Hippocampal formation (tissue), 2 donors: ENCODE data around the gene P2RX3.
"Not testable (repeated sequence)": the region's sequence is repeated elsewhere in the genome, so short reads cannot be mapped to it uniquely, and the experiment has no call there.

ENCODE experiments used
- DNase-seq, 2 donors: peaks; one replicate each; lab custom pipeline; 2025; lab: John Stamatoyannopoulos, UW

The P2RX3 gene

DNA sequence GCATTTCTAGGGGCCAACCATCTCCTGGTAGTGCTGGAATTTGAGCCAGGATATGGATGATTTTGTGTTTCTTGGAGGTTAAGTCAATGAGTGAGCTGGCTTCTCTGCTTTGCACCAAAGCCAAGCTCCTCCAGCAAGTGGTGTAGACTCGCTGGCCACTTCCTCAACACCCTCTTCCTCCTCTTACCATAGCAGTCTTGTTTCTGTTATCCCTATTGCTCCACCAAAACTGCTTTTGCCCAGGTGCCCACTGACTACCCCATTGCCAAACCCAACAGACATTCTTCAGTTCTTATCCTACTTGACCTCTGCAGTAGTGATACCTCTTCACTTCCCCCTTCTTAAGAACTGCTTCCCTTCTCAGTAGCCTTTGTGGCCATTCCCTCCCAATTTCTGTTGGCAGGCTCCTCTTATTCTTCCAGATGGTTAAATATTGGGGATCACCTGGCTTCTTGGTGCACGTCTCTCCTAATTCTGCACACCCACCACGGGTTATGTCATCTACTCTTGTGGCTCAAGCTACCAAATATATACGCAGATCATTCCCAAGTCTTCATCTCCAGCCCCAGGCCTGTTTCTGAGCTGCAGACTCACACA lies 59.3 kb downstream of the P2RX3 start:
- no peak for DNase-seq

GRCh38 chr11:57399221-57399620 lies 61.1 kb downstream of the P2RX3 start:
- DNase-seq: no peak

DNA sequence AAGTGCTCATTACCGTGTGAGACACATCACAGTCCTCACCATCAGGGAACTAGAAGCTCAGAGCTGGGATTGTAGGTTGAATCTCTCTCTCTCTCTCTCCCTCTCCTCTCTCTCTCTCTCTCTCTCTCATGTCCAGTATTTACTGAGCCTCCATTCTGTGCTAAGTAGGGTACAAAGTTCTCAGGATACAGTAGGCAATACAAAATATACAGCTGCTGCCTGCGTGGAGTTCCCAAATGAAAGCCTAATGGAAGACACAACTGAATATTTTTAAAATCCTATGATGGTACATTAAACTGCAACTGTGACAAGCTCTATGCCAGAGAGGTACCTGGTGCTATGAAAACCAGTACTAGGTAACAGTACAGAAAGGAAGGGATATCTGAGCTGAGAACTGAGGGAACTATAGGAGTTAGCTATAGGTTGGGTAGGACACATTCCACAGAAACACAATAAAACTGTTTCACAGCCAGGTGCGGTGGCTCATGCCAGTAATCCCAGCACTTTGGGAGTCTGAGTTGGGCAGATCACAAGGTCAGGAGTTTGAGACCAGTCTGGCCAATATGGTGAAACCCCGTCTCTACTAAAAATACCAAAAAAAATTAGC lies 61.9 kb downstream of the P2RX3 start:
- DNase-seq: no peak

GRCh38 chr11:57402188-57403002 lies 64.2 kb downstream of the P2RX3 start:
- no peak for DNase-seq

- DNase-seq: not testable (repeated sequence)
Measured at GRCh38 chr11:57403003-57403801, 65.0 kb downstream of the P2RX3 start.

GRCh38 chr11:57403802-57404147 lies 65.6 kb downstream of the P2RX3 start:
- DNase-seq: no peak

DNA sequence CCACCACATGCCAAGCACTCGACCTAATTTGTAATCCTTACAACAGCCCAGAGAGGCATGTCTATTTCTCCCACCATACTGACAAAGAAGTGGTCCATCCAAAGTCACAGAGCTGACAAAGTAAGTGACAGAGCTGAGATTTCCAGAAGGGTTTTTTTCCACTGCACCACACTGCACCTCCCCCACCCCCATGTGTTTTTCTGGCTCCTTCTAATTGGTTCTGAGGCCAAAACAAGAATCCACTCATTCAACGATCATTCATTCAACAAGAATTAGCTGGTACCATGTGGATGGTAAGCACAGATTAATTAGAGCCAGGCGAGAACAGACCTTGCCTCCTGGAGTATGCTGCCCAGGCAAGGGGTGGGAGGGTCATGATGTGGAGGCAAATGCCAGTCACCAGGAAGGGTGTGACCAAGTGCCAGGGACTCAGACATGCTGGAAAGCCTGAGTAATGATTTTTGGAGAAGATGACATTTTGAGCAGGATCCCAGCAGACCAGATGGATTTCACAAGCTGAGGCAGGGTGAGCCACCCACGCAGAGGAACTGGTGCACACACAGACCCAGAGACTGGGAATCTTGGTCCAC lies 67.2 kb downstream of the P2RX3 start:
- DNase-seq: no peak

- no peak for DNase-seq
Measured at GRCh38 chr11:57406337-57406904, 68.3 kb downstream of the P2RX3 start.

DNA sequence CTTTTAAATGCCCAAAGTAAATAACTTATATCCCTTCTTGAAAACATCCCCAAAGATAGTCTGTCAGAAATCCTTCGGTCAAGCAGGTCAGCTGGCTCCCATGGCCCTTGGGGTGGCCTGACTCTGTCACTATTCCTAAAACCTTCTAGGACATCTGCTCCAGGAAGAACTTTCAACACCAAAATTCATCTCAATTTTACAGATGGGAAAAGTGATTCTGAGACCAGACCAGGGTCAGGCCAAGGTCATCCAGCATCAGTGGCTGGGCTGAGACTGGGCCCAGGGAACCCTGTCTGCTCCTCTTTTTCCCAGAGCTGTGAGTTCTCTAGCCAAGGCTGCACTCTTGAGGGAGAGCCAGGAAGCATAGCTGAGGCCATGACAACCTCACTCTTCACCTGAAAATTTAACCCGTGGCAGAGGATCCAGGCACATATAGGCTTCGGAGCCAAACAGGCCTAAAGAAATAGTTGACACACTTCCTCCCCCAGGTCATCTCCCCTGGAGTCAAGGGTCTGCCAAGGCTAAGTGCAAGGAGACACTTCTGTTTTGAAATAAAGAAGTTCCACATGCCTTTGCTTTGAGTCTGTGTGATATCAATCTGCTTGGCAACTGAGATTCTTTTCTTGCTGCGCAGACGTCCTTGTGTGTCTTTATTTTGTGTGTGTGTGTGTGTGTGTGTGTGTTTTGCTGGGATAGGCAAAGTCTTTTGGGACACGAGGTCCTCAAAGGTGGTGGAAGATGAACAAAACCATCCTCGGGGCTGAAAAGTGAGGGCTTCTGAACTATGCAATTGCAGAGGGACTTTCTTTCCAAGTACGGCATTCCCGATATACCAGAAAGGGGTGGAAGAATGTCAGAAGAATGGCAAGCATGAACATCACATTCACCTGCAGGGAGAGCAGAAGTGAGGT lies 69.1 kb downstream of the P2RX3 start:
- DNase-seq: no peak

DNA sequence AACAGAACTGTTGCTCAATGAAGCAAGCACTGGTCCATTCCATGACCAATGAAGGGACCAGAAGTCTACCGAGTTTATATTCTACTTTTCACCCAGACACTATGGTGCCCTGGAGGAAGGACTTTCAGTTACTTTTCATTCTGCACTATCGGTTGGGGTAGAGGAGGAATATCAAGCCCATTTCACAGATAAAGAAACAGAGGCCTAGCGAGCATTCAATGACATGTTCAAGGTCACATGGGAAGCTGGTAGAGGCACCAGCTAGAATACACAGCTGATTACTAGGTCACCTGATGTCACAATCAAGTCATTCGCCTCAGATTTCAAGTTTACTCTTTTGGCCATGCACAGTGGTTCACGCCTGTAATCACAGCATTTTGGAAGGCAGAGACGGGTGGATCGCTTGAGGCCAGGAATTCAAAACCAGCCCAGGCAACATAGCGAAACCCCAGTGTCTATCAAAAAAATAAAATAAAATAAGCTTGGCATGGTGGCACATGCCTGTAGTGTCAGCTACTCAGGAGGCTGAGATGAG lies 69.9 kb downstream of the P2RX3 start:
- DNase-seq: no peak

- DNase-seq: no peak
Measured at GRCh38 chr11:57408771-57409170, 70.6 kb downstream of the P2RX3 start.

- no peak for DNase-seq
Measured at GRCh38 chr11:57409321-57410100, 71.4 kb downstream of the P2RX3 start.

- no peak for DNase-seq
Measured at GRCh38 chr11:57410287-57410686, 72.1 kb downstream of the P2RX3 start.

DNA sequence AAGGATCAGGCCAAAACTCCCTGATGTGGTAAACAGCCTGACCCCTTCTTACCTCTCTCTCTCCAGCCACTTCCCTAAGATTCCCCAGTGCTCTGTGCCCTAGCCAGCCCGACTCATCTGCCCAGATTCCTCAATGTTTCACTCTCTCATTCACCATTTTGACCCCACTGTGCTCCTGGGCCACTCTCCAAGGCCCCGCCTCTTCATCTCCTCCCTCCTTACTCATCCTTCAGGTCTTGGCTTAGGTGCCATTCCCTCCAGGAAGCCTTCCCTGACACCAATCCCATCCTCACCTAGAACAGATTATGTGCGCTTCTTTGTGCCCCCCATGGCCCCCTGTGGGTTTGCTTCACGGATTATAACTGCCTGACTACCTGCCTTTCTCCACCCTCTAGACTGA lies 75.5 kb downstream of the P2RX3 start:
- no peak for DNase-seq

DNA sequence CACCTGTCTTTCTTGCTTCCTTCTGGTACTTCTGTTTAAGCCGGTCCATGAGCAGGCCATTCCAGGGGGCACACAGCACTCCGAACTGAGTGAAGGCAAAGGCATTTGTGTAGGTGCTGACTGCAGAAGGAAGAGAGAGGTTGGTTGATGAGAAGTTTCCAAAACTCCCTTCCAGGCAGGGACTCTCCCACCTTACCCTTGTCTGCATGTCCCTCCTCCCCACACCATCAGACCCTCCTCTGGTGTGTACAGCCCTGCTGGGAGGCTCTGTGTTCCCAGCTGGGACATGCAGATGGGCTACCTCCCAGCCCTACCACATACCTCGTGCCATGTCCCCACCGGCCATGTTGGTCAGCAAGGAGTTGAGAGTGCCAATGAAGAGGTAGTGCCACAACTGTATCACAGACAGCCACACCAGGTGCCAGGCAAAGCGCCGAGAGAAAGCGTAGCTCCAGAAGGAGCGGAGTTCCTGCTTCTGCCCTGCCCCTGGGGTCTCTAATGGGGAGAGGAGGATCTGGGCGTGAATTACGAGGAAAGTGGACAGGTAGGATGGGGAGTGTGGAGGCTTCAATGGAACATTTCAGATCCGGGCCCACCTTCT lies 76.6 kb downstream of the P2RX3 start:
- DNase-seq: no peak

DNA sequence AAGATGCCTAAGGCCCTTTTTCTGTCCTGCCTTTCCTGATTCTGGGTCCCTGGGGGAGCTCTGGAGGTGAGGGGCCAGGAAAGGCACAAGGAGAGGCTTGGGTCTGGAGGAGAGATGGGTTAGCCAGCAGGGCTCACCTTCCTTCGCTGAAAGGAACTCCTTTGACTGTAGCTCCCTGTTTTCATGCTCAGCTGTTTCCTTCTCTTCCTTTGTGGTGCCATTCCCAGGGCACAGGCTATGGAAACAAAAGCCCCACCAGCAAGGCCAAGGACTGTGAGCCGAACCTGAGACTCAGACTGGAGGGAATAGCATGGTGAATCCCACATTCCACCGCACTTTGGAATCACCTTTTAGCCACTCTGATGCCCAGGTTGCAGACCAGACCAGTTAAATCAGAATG lies 78.3 kb downstream of the P2RX3 start:
- DNase-seq: no peak

DNA sequence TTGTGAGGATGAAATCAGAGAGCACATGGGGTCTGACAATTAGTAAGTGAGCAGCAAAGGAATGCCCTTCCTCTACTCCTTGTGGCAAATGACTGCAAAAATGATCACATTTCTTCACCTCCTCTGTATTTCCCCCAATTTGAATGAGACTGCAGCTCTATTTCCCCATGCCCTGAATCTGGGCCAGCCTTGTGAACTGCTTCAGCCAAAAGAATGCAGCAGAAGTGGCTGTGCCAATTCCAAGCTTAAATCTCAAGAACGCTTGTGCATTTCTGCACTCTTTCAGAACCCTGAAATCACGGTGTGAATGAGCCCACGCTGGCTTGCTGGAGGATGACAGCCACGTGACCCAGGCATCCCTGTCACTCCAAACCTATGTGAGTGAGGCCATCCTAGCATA lies 78.9 kb downstream of the P2RX3 start:
- no peak for DNase-seq

- DNase-seq: no peak
Measured at GRCh38 chr11:57418131-57418530, 80.0 kb downstream of the P2RX3 start.

DNA sequence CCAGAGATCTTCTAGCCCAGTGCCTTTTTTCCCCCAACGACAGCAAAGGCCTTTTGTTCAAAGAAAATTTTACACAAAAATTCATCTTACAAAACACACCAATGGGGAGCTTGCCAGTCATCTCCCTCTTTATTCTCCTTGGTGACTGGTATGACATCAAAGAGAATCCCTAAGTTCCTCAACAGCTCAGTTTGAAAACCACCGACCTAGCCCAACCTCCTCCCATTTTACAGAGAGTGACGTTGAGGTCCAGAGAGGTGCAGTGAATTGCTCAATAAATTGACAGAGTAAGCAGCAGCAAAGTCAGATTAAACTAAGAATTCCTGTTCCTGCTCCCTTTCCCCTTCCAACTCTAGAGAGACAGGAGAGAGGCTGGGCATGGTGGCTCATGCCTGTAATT lies 81.0 kb downstream of the P2RX3 start:
- no peak for DNase-seq
